Stimulated activated CD4-positive, alpha-beta T cell treated with anti-CD3 and anti-CD28 coated beads, TNF-alpha, amount 100 ng/mL, for 1 hour (primary cell): ENCODE data around the gene CDYL2.
"Not testable (repeated sequence)": the region's sequence is repeated elsewhere in the genome, so short reads cannot be mapped to it uniquely, and the experiment has no call there.

Source experiments
- DNase-seq, 3 donors: peaks; one replicate each; pipeline ENCODE4 v3.0.0-alpha.2; 2020; ENCODE audit warnings: low read depth in 3 of 3, low spot score in 1 of 3

The CDYL2 gene

GRCh38 chr16:80672379-80672778 lies 132.0 kb downstream of the CDYL2 start:
- DNase-seq = no peak

GRCh38 chr16:80671281-80671849 lies 133.0 kb downstream of the CDYL2 start:
- DNase-seq = no peak

- DNase-seq = peak in 1 of 3 donors; percentile 15
Observed at GRCh38 chr16:80670170-80670865, 134.1 kb downstream of the CDYL2 start.

- no peak for DNase-seq
Observed at GRCh38 chr16:80669673-80670072, 134.7 kb downstream of the CDYL2 start.

- DNase-seq = no peak
Observed at GRCh38 chr16:80667925-80668324, 136.5 kb downstream of the CDYL2 start.

- DNase-seq = no peak
Observed at GRCh38 chr16:80667251-80667560, 137.2 kb downstream of the CDYL2 start.

GRCh38 chr16:80666378-80667250 lies 137.8 kb downstream of the CDYL2 start:
- DNase-seq = no peak

- DNase-seq = no peak
Observed at GRCh38 chr16:80665356-80665755, 139.0 kb downstream of the CDYL2 start.

GRCh38 chr16:80664786-80665185 lies 139.6 kb downstream of the CDYL2 start:
- no peak for DNase-seq

GRCh38 chr16:80664226-80664625 lies 140.2 kb downstream of the CDYL2 start:
- no peak for DNase-seq

GRCh38 chr16:80663078-80663477 lies 141.3 kb downstream of the CDYL2 start:
- no peak for DNase-seq

GRCh38 chr16:80659865-80660264 lies 144.5 kb downstream of the CDYL2 start:
- DNase-seq = no peak

- DNase-seq = peak in 1 of 3 donors; percentile 20
Observed at GRCh38 chr16:80656711-80657150, 147.7 kb downstream of the CDYL2 start.

GRCh38 chr16:80656161-80656560 lies 148.2 kb downstream of the CDYL2 start:
- DNase-seq = no peak

GRCh38 chr16:80655751-80656150 lies 148.6 kb downstream of the CDYL2 start:
- DNase-seq = no peak

- no peak for DNase-seq
Observed at GRCh38 chr16:80654094-80654862, 150.1 kb downstream of the CDYL2 start.

- no peak for DNase-seq
Observed at GRCh38 chr16:80652441-80652840, 152.0 kb downstream of the CDYL2 start.

- not testable (repeated sequence) for DNase-seq
Observed at GRCh38 chr16:80650281-80650680, 154.1 kb downstream of the CDYL2 start.

GRCh38 chr16:80640316-80640715 lies 164.1 kb downstream of the CDYL2 start:
- DNase-seq = no peak

GRCh38 chr16:80639636-80640035 lies 164.8 kb downstream of the CDYL2 start:
- no peak for DNase-seq

GRCh38 chr16:80637621-80638020 lies 166.8 kb downstream of the CDYL2 start:
- no peak for DNase-seq
